HG02884 (cell line): Measurements from ENCODE around the gene ECHDC3.

Experiments
- ATAC-seq: cut with Tn5 transposase; IDR thresholded peaks from one replicate; pipeline ENCODE4 v1.9.1; 2021; ENCODE audit warnings: mild to moderate bottlenecking, moderate library complexity; ENCODE audit not compliant: unreplicated experiment

ECHDC3 gene

GRCh38 chr10:11746883-11747539 is 4.8 kb downstream of the ECHDC3 start:
- no peak for ATAC-seq

GRCh38 chr10:11748866-11749265 is 6.7 kb downstream of the ECHDC3 start:
- no peak for ATAC-seq

GRCh38 chr10:11750420-11750819 is 8.2 kb downstream of the ECHDC3 start:
- ATAC-seq = no peak

- ATAC-seq = no peak
Observed at GRCh38 chr10:11754173-11754572, 12.0 kb downstream of the ECHDC3 start.

- ATAC-seq = no peak
Observed at GRCh38 chr10:11754620-11755019, 12.4 kb downstream of the ECHDC3 start.

- ATAC-seq = no peak
Observed at GRCh38 chr10:11755512-11756263, 13.5 kb downstream of the ECHDC3 start.

- no peak for ATAC-seq
Observed at GRCh38 chr10:11756766-11757315, 14.7 kb downstream of the ECHDC3 start.

GRCh38 chr10:11757454-11757820 is 15.3 kb downstream of the ECHDC3 start:
- ATAC-seq = no peak

- peak; percentile 98 for ATAC-seq
Observed at GRCh38 chr10:11757821-11758463, 15.8 kb downstream of the ECHDC3 start.

- no peak for ATAC-seq
Observed at GRCh38 chr10:11758527-11759236, 16.5 kb downstream of the ECHDC3 start.

GRCh38 chr10:11759347-11759746 is 17.2 kb downstream of the ECHDC3 start:
- no peak for ATAC-seq

GRCh38 chr10:11760151-11760550 is 18.0 kb downstream of the ECHDC3 start:
- ATAC-seq = no peak

- no peak for ATAC-seq
Observed at GRCh38 chr10:11760861-11761260, 18.7 kb downstream of the ECHDC3 start.

GRCh38 chr10:11761431-11761830 is 19.2 kb downstream of the ECHDC3 start:
- no peak for ATAC-seq

- ATAC-seq = no peak
Observed at GRCh38 chr10:11762706-11763500, 20.7 kb downstream of the ECHDC3 start.

GRCh38 chr10:11763501-11763861 is 21.3 kb downstream of the ECHDC3 start:
- no peak for ATAC-seq

GRCh38 chr10:11765141-11765540 is 23.0 kb downstream of the ECHDC3 start:
- ATAC-seq = no peak

- no peak for ATAC-seq
Observed at GRCh38 chr10:11772575-11773288, 30.6 kb downstream of the ECHDC3 start.

GRCh38 chr10:11773761-11774441 is 31.7 kb downstream of the ECHDC3 start:
- ATAC-seq = no peak
